ENCODE measurements around the gene AGO4.
"Not testable (repeated sequence)": the region's sequence is repeated elsewhere in the genome, so short reads cannot be mapped to it uniquely, and the experiment has no call there.

AGO4 gene

DNA sequence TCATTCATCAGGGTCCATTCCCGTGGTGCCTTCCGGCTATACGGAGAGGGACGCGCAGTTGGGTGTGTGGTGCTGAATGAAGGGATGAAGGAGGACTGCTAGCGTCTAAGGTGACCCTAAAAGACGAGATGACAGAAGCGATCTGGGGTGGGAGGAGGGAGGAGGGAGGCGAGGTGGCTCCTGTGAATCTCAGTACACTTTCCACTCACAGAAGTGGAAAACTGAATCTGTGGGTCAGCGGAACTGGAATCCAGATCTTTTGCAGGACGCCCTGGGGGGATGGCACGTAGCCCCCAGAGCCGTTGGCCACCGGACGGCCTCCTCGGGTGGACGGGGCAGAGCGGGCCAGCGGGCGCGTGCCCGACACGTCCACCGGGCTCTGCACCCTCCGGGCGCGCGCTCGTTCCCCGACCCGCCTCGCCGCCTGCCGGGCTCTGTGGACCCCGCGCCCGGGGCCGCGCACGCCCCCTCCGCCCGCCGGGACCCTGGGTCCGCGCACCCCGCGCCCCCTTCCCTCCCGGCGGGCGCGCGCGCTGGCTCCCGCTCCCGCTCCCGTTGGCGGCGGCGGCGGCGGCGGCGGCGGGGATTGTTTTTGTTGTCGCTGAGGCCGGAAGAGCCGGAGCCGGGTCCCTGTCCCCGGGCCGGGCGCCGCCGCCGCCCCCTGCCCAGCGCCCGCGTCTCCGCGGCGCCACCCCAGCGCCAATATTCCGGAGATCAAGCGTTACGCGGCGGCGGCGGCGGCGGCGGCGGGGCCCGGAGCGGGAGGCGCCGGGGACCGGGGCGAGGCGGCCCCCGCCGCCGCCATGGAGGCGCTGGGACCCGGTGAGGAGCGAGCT, at the start of gene AGO4:
AGO4 (plus strand) TSS at position 403 of the 836 bp plus-strand sequence; CDS start at position 804, 401 bp downstream.
- DNase-seq (ENCODE audit: low spot score), result peak; percentile 53

DNA sequence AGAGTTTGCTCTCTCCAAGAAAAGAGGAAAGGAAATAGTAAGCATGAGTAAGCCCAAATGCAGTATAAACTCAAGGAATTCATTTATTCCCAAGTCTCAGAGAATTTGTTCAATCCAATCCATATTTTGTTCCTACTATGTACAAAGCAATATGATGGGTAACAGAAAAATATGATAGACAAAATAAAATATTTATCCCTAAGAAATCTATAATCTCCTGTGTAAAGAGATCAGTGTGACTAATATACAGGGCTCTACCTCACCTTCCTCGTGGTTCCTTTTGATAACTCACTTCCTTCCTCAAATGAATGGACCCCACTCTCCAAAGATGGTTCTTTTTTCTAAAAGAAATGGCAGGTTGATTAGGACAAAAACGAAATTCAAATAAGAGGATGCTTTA, 45.7 kb upstream of the AGO4 start:
- DNase-seq (ENCODE audit: low spot score), result no peak

DNA sequence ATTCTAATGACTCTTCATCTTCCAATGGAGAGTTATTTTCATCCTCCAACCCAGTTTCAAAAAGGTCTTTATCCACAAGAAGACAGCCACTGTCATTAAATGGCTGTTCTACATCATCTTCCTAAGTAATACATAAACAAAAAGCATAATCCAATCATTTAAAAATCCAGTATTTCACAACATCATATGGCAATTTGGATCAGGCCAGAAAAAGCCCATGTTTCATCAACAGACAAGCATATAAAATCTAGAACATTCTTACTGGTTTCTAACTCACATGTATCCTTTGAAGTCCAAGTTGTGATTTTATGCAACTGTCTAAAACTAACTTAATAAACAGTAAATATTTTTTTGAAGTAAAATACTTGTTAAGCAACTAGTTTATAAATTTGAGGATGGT, 44.6 kb upstream of the AGO4 start:
- DNase-seq (ENCODE audit: low spot score), result no peak

DNA sequence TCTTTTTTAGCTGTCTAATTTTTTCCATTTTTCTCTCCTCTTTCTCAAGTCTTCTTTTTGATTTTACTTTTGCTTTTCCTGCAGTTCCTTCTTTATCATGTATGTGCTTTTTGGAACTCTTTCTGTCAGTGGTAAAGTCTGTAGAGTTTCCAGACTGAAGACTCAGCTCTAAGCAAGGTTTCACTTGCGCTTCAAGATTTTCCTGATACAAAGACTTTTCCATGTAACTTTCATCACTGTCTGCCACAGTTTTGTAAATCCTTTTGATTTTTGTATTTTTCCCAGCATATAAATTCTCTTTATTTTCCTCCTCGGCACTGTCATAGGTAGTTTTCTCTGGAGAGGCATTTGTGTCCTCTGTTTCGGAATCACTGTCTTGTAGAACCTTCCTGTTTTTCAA, 43.5 kb upstream of the AGO4 start:
- DNase-seq (ENCODE audit: low spot score), result no peak

DNA sequence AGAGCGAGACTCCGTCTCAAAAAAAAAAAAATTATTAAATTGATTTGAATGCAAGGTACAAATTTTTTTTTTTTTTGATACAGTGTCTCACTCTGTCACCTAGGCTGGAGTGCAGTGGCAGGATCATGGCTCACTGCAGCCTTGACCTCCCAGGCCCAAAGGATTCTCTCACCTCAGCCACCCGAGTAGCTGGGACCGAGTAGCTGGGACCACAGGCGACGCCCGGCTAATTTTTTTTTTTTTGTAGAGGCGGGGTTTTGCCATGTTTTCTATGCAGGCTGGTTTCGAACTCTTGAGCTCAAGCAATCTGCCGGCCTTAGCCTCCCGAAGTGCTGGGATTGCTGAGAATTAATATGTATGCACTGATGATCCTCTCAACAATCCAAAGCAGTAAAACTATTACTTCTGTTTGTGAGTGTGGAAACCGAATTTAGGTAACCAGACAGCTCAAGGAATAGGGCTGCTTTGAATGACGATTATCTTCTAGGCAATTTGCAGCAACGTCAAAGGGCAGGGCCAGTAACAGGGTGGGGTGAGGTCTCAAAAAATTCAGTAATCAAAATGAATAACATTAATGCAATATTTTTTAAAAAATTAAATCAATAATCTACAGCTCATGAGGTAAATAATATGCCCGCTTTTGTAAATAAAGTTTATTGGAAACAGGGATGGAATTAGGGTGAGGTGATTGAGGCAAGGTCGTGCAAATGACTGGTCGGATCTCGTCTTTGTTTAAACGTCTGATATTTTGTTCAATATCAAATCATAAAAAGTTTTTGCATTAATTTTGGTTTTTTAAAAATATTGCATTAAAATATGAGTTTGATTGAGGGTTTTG, 39.2 kb upstream of the AGO4 start:
- no peak for DNase-seq (ENCODE audit: low spot score)

DNA sequence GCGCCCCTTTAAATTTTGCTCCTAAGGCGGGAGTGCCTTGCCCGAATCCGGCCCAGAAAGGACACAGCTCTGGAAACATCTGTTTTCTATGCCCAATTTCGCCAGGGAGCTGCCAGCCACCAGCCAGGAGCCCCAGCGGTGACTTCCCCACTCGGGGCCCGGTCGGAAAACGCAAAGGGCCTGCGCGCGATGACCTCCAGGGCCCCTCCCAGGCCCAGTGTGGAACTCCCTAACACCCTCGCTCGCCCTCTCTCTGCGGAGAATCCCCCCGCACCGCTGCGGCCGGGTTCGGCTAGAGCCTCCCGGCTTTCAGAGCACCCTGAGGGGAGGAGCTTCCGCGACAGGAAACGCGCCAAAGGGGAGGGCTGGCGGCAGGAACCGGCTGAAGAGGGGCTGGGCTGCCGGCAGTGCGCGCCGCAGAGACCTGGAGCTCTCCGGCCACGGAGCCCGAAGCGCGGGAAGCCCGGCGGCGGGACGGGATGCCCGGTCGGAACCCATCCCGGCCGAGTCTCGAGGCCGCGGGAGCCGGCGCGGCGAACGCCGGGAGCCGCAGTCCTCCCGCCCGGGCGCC, 38.5 kb upstream of the AGO4 start:
- peak; percentile 86 for DNase-seq (ENCODE audit: low spot score)

DNA sequence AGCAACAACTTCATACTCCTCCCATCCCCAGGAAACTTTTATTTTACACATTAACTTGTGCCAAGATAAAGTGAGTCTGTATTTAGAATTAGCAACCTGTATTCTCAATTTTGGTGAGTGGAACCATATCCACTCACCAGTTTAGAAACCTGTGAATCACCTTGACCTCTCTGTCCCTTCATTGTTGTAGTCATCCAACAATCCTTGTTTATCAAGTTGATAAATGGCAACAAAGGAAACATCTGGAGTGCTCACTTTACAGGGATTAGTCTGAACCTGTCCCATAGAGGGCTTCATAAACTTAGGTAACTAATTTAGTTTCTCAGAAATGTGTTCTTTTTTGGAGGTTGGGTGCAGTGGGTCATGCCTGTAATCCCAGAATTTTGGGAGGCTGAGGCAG, 34.1 kb upstream of the AGO4 start:
- no peak for DNase-seq (ENCODE audit: low spot score)

DNA sequence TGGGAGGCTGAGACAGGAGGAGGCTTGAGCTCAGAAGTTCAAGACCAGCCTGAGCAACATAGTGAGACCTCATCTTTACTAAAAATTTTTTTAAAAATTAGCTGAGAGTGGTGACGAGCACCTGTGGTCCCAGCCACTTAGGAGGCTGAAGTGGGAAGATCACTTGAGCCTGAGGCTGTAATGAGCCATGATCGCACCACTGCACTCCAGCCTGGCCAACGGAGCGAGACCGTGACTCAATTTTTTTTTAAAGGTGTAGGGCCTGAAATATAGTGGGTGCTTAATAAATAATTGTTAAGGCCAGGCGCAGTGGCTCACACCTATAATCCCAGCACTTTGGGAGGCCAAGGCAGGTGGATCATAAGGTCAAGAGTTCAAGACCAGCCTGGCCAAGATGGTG, 31.6 kb upstream of the AGO4 start:
- DNase-seq (ENCODE audit: low spot score), result not testable (repeated sequence)

DNA sequence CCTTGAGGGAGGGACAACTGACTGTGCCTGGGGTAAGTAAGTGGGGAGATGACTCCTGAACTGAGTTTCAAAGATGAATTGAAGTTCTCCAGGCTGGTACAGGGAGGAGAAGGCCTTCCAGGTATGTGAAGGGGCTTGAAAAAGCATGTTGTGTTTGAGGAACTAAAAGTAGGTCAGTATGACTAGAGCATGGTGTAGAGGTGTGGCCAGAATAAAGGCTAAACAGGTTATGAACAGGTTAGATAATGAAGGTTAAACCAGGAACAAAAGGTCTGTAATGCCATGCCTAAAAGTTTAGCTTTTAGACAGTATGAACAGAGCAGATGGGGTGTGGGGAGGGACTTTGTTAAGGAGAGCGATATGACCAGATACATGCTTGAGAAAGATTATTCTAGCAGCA, 30.7 kb upstream of the AGO4 start:
- no peak for DNase-seq (ENCODE audit: low spot score)

DNA sequence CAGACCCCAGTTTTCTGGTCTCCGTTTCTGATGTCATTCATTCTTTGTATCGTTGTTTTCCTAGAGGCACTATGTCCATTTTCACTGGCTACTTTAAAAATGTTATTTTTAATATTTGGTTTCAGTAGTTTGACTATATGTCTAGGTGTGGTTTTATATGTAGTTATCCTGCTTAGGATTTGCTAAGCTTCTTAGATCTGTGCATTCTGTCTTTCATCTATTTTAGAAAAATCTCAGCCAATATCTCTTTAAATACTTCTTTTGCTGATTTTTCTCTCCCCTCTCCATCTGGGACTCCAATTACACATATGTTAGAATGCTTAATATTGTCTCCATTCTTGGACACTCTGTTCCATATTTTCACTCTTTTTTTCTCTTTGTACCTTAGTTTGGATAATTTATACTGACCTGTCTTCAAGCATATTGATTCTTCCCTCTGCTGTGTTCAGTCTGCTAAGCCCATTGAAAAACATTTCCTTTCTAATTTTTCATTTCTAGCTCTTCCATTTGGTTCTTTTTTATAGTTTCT, 24.7 kb upstream of the AGO4 start:
- DNase-seq (ENCODE audit: low spot score), result no peak

DNA sequence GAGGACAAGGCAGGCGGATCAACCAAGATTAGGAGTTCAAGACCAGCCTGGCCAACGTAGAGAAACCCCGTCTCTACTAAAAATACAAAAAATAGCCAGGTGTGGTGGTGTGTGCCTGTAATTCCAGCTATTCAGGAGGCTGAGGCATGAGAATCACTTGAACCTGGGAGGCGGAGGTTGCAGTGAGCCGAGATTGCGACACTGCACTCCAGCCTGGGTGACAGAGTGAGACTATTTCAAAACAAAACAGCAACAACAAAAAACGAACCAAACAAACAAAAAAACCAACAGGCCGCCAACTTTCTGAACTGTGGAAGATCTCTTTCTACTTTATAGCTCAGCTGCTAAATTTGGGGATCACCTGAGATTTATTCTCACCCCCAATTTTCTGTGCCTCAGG, 23.5 kb upstream of the AGO4 start:
- not testable (repeated sequence) for DNase-seq (ENCODE audit: low spot score)

DNA sequence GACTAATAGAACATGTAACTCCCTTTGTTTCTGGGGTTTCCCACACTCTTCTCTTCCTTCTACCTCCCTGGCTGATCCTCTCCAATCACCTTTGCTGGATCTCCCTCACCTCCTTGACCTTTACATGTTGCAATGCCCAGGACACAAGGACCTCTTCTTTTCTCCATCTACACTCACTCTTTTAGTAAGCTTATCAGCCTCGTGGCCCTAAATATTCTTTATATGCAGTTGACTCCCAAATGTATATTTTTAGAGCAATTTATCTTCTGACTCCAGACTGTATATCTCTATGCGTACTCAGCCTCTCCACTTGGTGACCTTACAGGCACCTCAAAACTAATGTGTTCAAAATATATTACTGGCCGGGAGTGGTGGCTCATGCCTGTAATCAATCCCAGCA, 19.7 kb upstream of the AGO4 start:
- DNase-seq (ENCODE audit: low spot score), result no peak

DNA sequence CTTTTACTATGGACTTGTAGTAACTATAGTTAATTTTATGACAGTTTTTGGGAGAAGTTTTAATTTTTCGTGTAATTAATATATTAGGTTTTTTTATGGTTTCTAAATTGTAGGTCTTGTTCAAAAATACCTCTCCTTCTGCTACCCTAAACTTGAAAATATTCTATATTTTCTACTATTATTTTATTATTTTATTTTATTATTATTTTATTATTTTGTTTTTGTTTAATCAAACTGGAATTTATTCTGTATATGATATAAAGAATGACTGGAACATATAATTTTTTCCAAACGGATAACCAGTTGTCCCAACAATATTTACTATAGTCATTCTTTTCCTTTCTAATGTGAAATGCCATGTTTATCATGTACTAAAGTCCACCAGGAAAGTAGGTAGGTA, 17.1 kb upstream of the AGO4 start:
- DNase-seq (ENCODE audit: low spot score), result no peak

DNA sequence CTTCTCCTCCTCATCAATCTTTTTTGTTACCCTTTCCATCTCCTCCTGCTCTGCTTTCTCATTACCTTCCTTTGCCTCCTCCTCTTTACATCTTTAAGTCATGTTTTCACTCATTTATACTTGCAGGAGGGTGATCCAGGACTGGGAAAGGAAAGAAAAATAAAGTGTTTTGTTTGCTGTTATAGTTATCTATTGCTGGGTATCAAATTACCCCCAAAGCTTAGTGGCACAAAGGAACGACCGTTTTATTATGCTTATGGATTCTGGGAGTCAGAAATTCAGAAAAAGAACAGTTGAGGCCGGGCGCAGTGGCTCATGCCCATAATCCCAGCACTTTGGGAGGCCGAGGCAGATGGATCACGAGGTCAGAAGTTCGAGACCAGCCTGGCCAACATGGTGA, 12.5 kb upstream of the AGO4 start:
- no peak for DNase-seq (ENCODE audit: low spot score)

DNA sequence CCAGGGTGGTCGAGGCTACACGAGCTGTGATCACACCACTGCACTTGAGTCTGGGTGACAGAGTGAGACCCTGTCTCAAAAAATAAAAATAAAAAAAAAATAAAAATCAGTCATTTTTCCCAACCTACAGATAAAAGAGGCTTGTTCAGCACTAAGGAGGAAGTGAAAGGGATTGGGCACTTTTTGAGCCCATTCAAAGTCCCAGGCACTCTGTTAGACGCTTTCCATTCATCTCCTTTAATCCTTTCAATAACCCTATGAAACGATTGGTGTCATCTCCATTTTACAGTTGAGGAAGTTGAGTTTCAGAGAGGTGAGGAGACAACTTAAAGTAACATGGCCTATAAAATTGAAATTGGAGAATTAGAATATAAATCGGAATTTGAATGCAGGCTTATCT, 10.4 kb upstream of the AGO4 start:
- no peak for DNase-seq (ENCODE audit: low spot score)

DNA sequence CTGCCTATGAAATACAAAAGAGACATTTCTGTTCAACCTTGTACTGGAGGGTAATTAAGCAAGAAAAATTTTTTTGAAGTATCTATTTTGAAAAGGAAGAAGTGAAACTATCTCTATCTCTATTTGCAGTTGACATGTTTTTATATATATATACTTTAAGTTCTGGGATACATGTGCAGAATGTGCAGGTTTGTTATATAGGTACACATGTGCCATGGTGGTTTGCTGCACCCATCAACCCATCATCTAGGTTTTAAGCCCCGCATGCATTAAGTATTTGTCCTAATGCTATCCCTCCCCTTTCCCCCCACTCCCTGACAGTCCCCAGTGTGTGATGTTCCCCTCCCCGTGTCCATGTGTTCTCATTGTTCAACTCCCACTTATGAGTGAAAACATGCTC, 9.8 kb upstream of the AGO4 start:
- DNase-seq (ENCODE audit: low spot score), result not testable (repeated sequence)

DNA sequence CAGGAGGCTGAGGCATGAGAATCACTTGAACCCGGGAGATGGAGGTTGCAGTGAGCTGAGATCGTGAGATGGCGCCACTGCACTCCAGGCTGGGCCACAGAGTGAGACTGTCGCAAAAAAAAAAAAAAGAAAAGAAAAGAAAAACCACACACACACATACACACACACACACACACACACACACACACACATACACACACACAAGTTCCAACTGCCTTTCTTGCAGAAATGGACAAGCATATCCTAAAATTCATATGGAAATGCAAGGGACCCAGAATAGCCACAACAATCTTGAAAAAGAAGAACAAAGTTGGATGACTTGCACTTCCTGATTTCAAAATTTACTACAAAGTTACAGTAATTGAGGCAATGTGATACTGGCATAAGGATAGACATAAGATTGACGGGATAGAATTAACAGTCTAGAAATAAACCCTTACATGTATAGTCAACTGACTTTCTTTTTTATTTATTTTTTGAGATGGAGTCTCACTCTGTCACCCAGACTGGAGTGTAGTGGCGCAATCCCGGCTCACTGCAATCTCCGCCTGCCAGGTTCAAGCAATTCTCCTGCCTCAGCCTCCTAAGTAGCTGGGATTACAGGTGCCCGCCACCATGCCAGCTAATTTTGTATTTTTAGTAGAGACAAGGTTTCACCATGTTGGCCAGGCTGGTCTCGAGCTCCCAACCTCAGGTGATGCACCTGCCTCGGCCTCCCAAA, 7.5 kb upstream of the AGO4 start:
- not testable (repeated sequence) for DNase-seq (ENCODE audit: low spot score)

DNA sequence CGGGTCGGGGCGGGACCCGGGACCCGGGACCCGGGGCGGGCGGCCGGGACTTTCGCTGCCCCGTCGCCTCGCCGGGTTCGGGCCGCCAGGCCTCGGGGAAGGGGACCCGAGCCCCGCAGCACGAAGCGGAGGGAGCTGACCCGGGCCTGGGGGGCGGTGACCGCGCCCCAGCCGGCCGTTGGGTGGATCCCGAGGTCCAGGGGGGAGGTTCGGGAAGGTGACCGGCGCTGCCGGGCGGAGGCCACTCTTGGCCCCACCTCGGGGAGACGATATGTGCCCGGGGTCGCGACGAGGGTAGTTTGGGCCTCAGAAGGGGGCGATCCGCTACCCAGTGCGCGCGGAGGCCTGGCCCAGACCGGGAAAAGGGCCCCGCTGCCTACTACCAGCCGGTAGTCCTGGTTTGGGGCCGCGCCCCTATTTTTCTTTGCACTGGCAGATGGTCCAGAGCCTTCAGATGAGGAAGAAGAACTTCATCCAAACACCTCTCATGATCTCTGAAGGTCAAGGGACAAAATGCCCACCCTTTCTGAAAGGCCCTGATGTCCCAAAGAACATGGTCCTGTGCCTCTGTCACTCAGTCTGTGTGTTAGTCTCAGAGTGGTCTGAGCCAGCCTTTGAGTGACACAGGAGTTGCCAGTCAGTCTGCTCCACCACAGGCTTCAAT, 766 bp downstream of the AGO4 start:
- DNase-seq (ENCODE audit: low spot score), result peak; percentile 36

DNA sequence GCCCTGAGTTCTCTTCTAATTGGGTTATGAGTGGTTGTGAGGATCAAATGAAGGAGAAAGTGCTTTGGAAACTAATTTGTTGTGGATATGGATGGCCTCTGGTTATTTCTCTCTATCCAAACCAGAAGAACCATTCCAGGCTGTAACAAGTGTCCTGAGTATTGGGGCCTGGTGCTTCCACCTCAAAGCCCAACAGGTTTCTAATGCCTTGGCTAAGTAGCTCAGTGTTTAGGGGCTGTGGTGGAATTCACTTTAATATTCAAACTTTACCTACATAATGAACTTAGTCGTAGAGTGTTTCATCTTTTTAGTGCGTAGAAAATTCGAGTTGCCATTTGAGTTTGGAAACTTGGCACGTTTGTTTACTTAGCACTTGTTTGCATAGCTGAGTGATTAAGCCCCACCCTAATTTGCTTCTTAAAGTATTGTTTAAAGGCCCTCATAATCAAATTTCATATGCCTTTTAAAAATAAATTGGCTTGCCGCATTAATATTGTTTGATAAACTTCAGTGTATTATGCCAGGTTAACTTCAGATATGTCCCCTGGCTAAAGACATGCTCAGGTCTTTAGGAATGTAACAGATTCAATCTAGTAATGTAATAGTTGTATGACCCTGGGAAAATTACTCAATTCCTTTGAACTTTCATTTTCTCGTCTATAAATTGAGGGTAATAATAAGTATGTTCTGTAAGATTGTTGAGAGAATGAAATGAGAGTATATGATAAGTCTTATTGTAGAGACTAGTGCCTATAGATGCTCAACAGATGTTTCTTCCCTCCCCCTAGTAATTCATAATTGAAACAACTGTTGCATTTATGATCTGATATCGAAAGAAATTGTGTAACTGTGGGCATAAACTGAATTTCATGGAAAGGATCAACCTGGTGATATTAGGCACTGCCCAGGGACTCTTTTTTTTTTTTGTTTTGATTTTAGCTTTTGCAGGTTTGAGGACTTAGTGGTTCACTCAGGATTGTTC, 1.6 kb downstream of the AGO4 start:
- no peak for DNase-seq (ENCODE audit: low spot score)

Measured in SW480 (cell line).